HepG2 (cell line): ENCODE measurements around the gene DTNB. TPM values are rescaled to one million over a fixed set of nuclear protein-coding genes. Genes with fewer than 3 reads are reported as not detected.

Experiments used
- FLYWCH1 ChIP-seq: sonication (generic); formaldehyde crosslinking; IDR thresholded peaks from 2 replicates; pipeline ENCODE4 v1.8.1; 2023; ENCODE audit warnings: mild to moderate bottlenecking, missing genetic modification reagents
- HES4 ChIP-seq: sonication (generic); formaldehyde crosslinking; IDR thresholded peaks from 2 replicates; pipeline ENCODE4 v1.9.0; 2021; ENCODE audit warnings: mild to moderate bottlenecking, missing genetic modification reagents, borderline replicate concordance
- HHEX ChIP-seq: IDR thresholded peaks from 2 replicates; pipeline ENCODE4 v1.6.1; 2016; ENCODE audit warnings: control low read depth
- HIVEP1 ChIP-seq: sonication (generic); formaldehyde crosslinking; IDR thresholded peaks from 2 replicates; pipeline ENCODE4 v1.4.0; 2020; ENCODE audit warnings: mild to moderate bottlenecking, missing genetic modification reagents
- MAF1 ChIP-seq: sonication (generic); formaldehyde crosslinking; IDR thresholded peaks from 2 replicates; pipeline ENCODE4 v1.5.0; 2020; ENCODE audit warnings: missing genetic modification reagents, borderline replicate concordance
- POLR2A ChIP-seq, 2 experiments: IDR thresholded peaks; 2 replicates each; pipeline ENCODE4 v1.6.1; 2011; ENCODE audit warnings: low read depth in 2 of 2, low read length in 2 of 2, mild to moderate bottlenecking in 1 of 2, moderate library complexity in 1 of 2; ENCODE audit not compliant: insufficient read depth in 1 of 2
- RAD21 ChIP-seq: fragments of 450-650 bp; formaldehyde crosslinking; IDR thresholded peaks from 2 replicates; pipeline ENCODE4 v1.5.0; 2020; ENCODE audit warnings: mild to moderate bottlenecking
- ZBTB20 ChIP-seq: sonication (generic); formaldehyde crosslinking; IDR thresholded peaks from 2 replicates; pipeline ENCODE4 v1.8.1; 2023; ENCODE audit warnings: missing genetic modification reagents, low read depth, mild to moderate bottlenecking, borderline replicate concordance
- ZFP36L2 ChIP-seq: sonication (generic); formaldehyde crosslinking; IDR thresholded peaks from 2 replicates; pipeline ENCODE4 v1.4.0; 2020; ENCODE audit warnings: missing genetic modification reagents
- ZNF382 ChIP-seq: sonication (generic); formaldehyde crosslinking; IDR thresholded peaks from 2 replicates; pipeline ENCODE4 v1.5.0; 2020; ENCODE audit warnings: missing genetic modification reagents, mild to moderate bottlenecking, borderline replicate concordance
- ZNF563 ChIP-seq: sonication (generic); formaldehyde crosslinking; IDR thresholded peaks from 2 replicates; pipeline ENCODE4 v1.8.0; 2022; ENCODE audit warnings: mild to moderate bottlenecking, moderate library complexity, missing genetic modification reagents
- ZNF570 ChIP-seq: sonication (generic); formaldehyde crosslinking; IDR thresholded peaks from 2 replicates; pipeline ENCODE4 v1.4.0; 2020; ENCODE audit warnings: mild to moderate bottlenecking, missing genetic modification reagents, borderline replicate concordance
- ZSCAN12 ChIP-seq: sonication (generic); formaldehyde crosslinking; IDR thresholded peaks from 2 replicates; pipeline ENCODE4 v1.9.0; 2021; ENCODE audit warnings: mild to moderate bottlenecking, missing genetic modification reagents
- polyA plus RNA-seq, 8 experiments: library from polyadenylated mRNA; depleted of rRNA in 3 of 8; stranded (reverse) in 7 of 8; unstranded in 1 of 8; fragments of >200 nt; fragmentation: Illumina TruSeq in 4 of 8; extraction: Trizol in 4 of 8; gene quantifications; 2 replicates each; pipeline versions ENCODE4 v1.2.1 to v1.2.3, GENCODE V29; 2011 to 2016; ENCODE audit warnings: low read depth in 4 of 8, missing spikeins in 1 of 8, mixed read lengths in 1 of 8; ENCODE audit not compliant: insufficient read depth in 1 of 8
- total RNA-seq, 5 experiments: library from RNA; depleted of rRNA; stranded (reverse); fragments of >200 nt; fragmentation: Illumina TruSeq; extraction: Trizol; gene quantifications; 2 replicates each; pipeline ENCODE4 v1.2.3, GENCODE V29; 2016; ENCODE audit warnings: low read depth in 1 of 5
- TF ChIP-seq, protein P1 (sequence below): fragments of 450-650 bp; IDR thresholded peaks from 2 replicates; pipeline ENCODE4 v1.6.1; 2017
- TF ChIP-seq, protein P2 (sequence below): sonication (generic); formaldehyde crosslinking; IDR thresholded peaks from 2 replicates; pipeline ENCODE4 v1.8.1; 2023; ENCODE audit warnings: missing genetic modification reagents, inconsistent platforms, borderline replicate concordance
- TF ChIP-seq, protein P3 (sequence below): IDR thresholded peaks from 2 replicates; pipeline ENCODE4 v1.6.1; 2012; ENCODE audit warnings: low read length, improper control_type of control experiment
- TF ChIP-seq, protein P4 (sequence below): sonication (generic); formaldehyde crosslinking; IDR thresholded peaks from 2 replicates; pipeline ENCODE4 v1.4.0; 2020; ENCODE audit warnings: missing genetic modification reagents

DTNB gene
- total and polyA plus RNA-seq, 2 of the 13 experiments (the other 11 are each of a cell fraction or from before 2014, with no cell fraction given) = 14.4 to 23.9 TPM

DNA sequence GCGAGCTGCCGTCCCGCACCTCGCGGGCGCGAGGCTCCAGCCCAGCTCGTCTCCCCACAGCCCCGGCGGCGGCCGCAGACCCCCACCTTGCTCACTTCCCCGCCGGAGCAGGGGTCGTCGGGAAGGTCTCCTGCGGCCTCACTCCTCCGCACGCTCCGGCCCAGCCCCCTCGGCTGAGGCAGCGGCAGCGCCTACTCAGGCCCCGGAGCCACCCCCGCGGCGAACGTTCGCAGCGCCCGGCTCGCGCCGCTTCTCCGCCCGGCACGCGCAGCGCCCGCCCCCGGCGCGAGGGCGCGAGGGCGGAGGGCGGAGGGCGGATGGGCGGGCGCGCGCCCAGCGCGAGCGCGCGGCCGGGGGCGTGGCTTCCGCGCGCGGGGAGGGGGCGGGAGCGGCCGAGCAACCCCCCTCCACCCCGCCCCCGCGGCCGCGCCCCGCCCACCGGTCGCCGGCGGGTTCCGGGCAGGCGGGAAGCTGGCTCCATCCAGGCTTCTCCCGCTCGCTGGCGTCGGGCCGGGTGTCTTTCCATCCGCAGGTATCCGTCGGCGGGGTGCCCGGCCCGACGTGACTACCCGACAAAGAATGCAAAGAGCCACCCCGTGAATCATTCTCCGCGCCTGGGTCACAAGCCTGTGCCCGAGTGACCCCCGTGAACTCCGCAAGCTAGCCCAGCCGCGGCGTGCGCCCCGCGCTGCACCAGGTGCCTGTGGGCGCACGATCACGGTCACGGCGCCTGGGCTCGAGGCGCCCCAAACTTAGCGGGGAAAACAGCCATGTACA is at the start of gene DTNB (continued):
- no peak for TF ChIP-seq MAF1 (CRISPR knock-in tag)
- TF ChIP-seq ZNF570 (CRISPR knock-in tag) = no peak
- TF ChIP-seq, protein P1, sequence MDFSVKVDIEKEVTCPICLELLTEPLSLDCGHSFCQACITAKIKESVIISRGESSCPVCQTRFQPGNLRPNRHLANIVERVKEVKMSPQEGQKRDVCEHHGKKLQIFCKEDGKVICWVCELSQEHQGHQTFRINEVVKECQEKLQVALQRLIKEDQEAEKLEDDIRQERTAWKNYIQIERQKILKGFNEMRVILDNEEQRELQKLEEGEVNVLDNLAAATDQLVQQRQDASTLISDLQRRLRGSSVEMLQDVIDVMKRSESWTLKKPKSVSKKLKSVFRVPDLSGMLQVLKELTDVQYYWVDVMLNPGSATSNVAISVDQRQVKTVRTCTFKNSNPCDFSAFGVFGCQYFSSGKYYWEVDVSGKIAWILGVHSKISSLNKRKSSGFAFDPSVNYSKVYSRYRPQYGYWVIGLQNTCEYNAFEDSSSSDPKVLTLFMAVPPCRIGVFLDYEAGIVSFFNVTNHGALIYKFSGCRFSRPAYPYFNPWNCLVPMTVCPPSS = no peak
- TF ChIP-seq, protein P2, sequence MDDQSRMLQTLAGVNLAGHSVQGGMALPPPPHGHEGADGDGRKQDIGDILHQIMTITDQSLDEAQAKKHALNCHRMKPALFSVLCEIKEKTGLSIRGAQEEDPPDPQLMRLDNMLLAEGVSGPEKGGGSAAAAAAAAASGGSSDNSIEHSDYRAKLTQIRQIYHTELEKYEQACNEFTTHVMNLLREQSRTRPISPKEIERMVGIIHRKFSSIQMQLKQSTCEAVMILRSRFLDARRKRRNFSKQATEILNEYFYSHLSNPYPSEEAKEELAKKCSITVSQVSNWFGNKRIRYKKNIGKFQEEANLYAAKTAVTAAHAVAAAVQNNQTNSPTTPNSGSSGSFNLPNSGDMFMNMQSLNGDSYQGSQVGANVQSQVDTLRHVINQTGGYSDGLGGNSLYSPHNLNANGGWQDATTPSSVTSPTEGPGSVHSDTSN (CRISPR knock-in tag) = no peak
- TF ChIP-seq ZSCAN12 (CRISPR knock-in tag) = no peak
- 0 out of 2 replicates have a peak, but pooled peaks have one; percentile 25 for TF ChIP-seq FLYWCH1 (CRISPR knock-in tag)
- peak; percentile 50; the same call in 1 of the 2 replicates for TF ChIP-seq HIVEP1 (CRISPR knock-in tag)
- no peak for TF ChIP-seq HHEX (CRISPR knock-in tag)
- TF ChIP-seq, protein P3, sequence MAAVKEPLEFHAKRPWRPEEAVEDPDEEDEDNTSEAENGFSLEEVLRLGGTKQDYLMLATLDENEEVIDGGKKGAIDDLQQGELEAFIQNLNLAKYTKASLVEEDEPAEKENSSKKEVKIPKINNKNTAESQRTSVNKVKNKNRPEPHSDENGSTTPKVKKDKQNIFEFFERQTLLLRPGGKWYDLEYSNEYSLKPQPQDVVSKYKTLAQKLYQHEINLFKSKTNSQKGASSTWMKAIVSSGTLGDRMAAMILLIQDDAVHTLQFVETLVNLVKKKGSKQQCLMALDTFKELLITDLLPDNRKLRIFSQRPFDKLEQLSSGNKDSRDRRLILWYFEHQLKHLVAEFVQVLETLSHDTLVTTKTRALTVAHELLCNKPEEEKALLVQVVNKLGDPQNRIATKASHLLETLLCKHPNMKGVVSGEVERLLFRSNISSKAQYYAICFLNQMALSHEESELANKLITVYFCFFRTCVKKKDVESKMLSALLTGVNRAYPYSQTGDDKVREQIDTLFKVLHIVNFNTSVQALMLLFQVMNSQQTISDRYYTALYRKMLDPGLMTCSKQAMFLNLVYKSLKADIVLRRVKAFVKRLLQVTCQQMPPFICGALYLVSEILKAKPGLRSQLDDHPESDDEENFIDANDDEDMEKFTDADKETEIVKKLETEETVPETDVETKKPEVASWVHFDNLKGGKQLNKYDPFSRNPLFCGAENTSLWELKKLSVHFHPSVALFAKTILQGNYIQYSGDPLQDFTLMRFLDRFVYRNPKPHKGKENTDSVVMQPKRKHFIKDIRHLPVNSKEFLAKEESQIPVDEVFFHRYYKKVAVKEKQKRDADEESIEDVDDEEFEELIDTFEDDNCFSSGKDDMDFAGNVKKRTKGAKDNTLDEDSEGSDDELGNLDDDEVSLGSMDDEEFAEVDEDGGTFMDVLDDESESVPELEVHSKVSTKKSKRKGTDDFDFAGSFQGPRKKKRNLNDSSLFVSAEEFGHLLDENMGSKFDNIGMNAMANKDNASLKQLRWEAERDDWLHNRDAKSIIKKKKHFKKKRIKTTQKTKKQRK = no peak
- TF ChIP-seq ZFP36L2 (CRISPR knock-in tag) = no peak
- TF ChIP-seq ZBTB20 (CRISPR knock-in tag) = 0 out of 2 replicates have a peak, but pooled peaks have one; percentile 59
- peak; percentile 86 for TF ChIP-seq HES4 (CRISPR knock-in tag)
- peak; percentile 65 for TF ChIP-seq RAD21
- no peak for TF ChIP-seq ZNF382 (CRISPR knock-in tag)
- TF ChIP-seq, protein P4, sequence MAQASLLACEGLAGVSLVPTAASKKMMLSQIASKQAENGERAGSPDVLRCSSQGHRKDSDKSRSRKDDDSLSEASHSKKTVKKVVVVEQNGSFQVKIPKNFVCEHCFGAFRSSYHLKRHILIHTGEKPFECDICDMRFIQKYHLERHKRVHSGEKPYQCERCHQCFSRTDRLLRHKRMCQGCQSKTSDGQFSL (CRISPR knock-in tag) = no peak
- peak; percentile 84 for TF ChIP-seq ZNF563
- TF ChIP-seq POLR2A (IDR thresholded peaks at IDR 0.05; ENCODE audit: insufficient read depth in 1 of 2, low read depth in 2 of 2, low read length in 2 of 2) = peak; percentile 58 to 69; a peak in 3 of 4 replicates
